Fibroblast of skin of right biceps (primary cell): ENCODE measurements around the gene AP4E1.
"Not testable (repeated sequence)": the region's sequence is repeated elsewhere in the genome, so short reads cannot be mapped to it uniquely, and the experiment has no call there.

Experiments
- DNase-seq: peaks from one replicate; pipeline ENCODE4 v3.0.0-alpha.2; 2013

AP4E1 gene

GRCh38 chr15:50890751-50891150 lies 17.7 kb upstream of the AP4E1 start:
- peak; percentile 56 for DNase-seq

- no peak for DNase-seq
These were observed 17.3 kb upstream of the AP4E1 start for GRCh38 chr15:50891159-50891558.

- DNase-seq: no peak
These were observed 14.5 kb upstream of the AP4E1 start for GRCh38 chr15:50893976-50894375.

- DNase-seq: not testable (repeated sequence)
These were observed 7.1 kb upstream of the AP4E1 start for GRCh38 chr15:50901390-50901789.

- DNase-seq: no peak
These were observed 4.3 kb upstream of the AP4E1 start for GRCh38 chr15:50904211-50904610.

GRCh38 chr15:50905055-50905454 lies 3.4 kb upstream of the AP4E1 start:
- no peak for DNase-seq

GRCh38 chr15:50906954-50907600 lies 1.4 kb upstream of the AP4E1 start:
- no peak for DNase-seq

- peak; percentile 32 for DNase-seq
These were observed 778 bp upstream of the AP4E1 start for GRCh38 chr15:50907601-50908208.

- no peak for DNase-seq
These were observed 481 bp downstream of the AP4E1 start for GRCh38 chr15:50909010-50909317.

GRCh38 chr15:50910426-50910795 lies 1.9 kb downstream of the AP4E1 start:
- peak; percentile 89 for DNase-seq

GRCh38 chr15:50911001-50911400 lies 2.5 kb downstream of the AP4E1 start:
- peak; percentile 60 for DNase-seq

GRCh38 chr15:50911621-50912020 lies 3.1 kb downstream of the AP4E1 start:
- DNase-seq: peak; percentile 40

GRCh38 chr15:50916400-50916799 lies 7.9 kb downstream of the AP4E1 start:
- no peak for DNase-seq

GRCh38 chr15:50919359-50919758 lies 10.9 kb downstream of the AP4E1 start:
- DNase-seq: not testable (repeated sequence)

GRCh38 chr15:50925281-50925680 lies 16.8 kb downstream of the AP4E1 start:
- DNase-seq: peak; percentile 59

- DNase-seq: no peak
These were observed 20.6 kb downstream of the AP4E1 start for GRCh38 chr15:50929062-50929461.

GRCh38 chr15:50930792-50931191 lies 22.3 kb downstream of the AP4E1 start:
- DNase-seq: no peak

GRCh38 chr15:50933341-50933740 lies 24.9 kb downstream of the AP4E1 start:
- no peak for DNase-seq

GRCh38 chr15:50938525-50938924 lies 30.0 kb downstream of the AP4E1 start:
- DNase-seq: no peak

GRCh38 chr15:50939911-50940310 lies 31.4 kb downstream of the AP4E1 start:
- peak; percentile 22 for DNase-seq

GRCh38 chr15:50940506-50940905 lies 32.0 kb downstream of the AP4E1 start:
- DNase-seq: peak; percentile 39

- DNase-seq: peak; percentile 29
These were observed 35.2 kb downstream of the AP4E1 start for GRCh38 chr15:50943638-50944037.

- peak; percentile 40 for DNase-seq
These were observed 36.2 kb downstream of the AP4E1 start for GRCh38 chr15:50944672-50945071.

- peak; percentile 36 for DNase-seq
These were observed 37.2 kb downstream of the AP4E1 start for GRCh38 chr15:50945725-50946124.

GRCh38 chr15:50950745-50951144 lies 42.3 kb downstream of the AP4E1 start:
- DNase-seq: not testable (repeated sequence)
